Activated gamma-delta T cell (primary cell): ENCODE data around the gene OR1F1.
"Not testable (repeated sequence)": the region's sequence is repeated elsewhere in the genome, so short reads cannot be mapped to it uniquely, and the experiment has no call there.

ENCODE experiments used
- DNase-seq: peaks from one replicate; lab custom pipeline; 2025; lab: John Stamatoyannopoulos, UW

Gene OR1F1

DNA sequence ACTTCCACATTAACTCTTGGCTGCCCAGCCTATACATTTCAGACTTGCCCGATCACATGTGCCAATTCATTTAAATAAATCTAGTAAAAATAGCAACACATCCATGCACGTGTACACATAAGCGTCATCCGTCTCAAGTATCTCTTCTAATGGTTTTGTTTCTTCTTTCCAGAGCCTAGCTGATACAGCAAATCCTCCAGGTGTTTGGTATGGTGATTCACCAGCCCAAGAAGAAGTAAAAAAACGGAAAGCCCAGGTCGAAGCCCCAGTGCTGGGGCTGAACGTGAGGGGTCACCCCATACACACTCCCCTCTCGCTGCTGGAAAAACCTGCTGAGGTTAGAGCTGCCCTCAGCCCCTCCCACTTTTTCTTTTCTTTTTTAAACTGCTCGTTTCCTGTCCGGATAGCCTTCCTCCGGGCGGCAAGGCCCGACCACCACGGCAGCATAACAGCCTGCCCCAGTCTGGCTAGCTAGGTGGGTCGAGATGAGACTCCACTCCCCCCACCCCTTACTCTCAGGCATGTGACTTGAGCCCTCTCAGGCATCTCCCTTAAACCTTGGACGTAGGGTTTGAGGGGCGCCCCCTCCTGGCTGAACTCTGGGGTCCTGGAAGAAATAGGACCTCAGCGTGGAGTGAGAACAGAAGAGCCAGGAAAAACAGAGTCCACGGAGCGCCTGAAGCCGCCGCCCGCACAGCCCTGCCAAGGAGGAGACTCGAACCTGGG, 13.9 kb upstream of the OR1F1 start:
- DNase-seq, result no peak

- DNase-seq, result no peak
Measured at GRCh38 chr16:3174618-3175148, 13.3 kb upstream of the OR1F1 start.

DNA sequence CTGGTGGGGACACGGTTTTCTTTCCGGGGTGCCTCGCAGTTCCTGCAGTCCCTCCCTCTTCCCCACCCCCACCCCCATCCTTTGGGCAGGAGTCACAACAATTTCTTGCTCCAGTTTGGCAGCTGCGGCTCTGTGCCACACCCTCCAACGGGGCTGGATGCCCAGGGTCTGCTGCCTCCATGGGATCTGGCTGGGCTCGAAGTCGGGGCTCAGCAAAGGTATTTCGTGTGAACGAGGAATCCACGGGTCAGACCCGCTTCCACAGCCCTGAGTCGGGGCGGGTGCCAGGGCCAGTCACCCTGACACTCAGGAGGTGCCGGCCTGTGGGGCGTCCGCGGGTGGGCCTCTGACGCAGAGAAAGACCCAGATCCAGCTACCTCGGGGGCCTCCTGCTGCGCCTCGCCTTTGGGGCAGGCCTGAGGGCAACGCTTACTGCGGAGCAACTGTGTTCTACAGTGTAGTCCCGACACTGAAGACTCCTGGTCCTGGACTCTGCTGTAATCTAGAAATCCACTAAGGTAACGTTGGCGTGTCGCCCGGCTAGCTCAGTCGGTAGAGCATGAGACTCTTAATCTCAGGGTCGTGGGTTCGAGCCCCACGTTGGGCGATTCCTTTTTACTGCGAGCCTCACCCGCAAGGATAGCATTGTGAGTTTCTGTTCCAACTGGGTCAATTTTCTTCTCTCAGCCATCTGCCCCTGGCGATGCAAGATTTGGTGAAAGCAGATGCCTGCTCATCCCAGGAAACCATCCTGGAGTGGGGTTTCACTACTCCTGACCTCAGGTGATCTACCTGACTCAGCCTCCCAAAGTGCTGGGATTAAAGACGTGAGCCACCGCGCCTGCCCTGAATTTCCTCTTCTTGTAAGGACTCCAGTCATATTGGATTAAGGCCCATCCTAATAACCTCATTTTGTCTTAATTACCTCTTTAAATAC, 12.6 kb upstream of the OR1F1 start:
- no peak for DNase-seq

GRCh38 chr16:3179651-3180050, 8.4 kb upstream of the OR1F1 start:
- no peak for DNase-seq

DNA sequence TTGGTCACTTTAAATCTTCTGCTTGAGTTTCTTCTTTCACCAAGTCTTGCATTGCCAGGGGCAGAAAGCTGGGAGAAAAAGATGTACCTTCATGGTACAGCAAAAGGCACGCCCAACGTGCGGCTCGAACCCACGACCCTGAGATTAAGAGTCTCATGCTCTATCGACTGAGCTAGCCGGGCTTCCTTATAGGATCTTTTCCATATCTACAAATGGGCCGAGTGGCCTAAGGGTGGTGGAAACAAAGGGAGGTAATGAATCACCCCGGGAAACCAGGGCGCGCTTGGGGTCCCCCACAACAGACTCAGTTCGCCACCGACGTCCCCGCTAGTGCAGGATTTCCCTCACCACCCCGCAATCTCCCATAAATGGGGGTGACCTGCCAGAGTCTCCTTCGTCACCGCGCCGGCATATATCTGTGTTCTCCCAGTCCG, 7.5 kb upstream of the OR1F1 start:
- no peak for DNase-seq

DNA sequence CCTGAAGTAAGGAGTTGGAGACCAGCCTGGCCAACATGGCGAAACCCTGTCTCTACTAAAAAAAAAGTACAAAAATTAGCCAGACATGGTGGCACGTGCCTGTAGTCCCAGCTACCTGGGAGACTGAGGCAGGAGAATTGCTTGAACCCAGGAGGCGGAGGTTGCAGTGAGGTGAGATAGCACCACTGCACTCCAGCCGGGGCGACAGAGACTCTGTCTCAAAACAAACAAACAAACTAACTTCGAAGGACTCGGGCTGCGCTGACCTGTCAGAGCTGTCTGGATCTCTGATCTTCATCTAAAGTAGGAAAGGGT, 5.8 kb upstream of the OR1F1 start:
- not testable (repeated sequence) for DNase-seq

- no peak for DNase-seq
Measured at GRCh38 chr16:3182608-3183444, 5.2 kb upstream of the OR1F1 start.

GRCh38 chr16:3183445-3184139, 4.4 kb upstream of the OR1F1 start:
- DNase-seq, result no peak

DNA sequence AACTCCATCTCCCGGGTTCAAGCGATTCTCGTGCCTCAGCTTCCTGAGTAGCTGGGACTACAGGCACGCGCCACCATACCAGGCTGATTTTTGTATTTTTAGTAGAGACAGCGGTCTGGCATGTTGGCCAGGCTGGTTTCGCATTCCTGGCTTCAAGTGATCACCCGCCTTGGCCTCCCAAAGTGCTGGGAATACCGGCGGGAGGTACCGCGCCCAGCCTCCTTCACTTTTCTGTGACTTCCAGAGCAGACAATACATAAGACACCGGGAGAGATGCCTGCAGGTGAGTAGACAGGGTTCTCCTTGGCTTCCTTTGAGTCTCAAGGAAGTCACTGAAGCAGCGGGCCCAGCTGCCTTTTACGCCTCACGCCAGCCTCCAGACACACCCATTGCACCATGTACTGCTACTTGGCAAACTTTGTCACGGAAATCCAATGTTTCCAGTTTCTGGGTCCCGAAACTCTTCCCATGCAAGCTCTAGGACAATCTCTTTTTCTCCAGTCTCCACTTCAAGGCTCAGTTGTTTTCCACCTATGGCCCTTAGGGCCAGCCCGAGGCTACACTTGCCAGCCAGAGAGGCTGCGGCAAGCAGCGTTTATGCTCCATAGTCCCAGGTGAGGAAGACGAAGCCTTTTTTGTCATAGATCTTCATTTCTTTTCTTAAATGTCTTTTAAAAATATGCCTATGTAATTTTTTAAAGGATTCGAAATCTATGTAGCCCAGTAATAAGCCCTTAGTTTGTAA, 886 bp upstream of the OR1F1 start:
- no peak for DNase-seq

GRCh38 chr16:3188675-3188924, 596 bp downstream of the OR1F1 start:
- no peak for DNase-seq

DNA sequence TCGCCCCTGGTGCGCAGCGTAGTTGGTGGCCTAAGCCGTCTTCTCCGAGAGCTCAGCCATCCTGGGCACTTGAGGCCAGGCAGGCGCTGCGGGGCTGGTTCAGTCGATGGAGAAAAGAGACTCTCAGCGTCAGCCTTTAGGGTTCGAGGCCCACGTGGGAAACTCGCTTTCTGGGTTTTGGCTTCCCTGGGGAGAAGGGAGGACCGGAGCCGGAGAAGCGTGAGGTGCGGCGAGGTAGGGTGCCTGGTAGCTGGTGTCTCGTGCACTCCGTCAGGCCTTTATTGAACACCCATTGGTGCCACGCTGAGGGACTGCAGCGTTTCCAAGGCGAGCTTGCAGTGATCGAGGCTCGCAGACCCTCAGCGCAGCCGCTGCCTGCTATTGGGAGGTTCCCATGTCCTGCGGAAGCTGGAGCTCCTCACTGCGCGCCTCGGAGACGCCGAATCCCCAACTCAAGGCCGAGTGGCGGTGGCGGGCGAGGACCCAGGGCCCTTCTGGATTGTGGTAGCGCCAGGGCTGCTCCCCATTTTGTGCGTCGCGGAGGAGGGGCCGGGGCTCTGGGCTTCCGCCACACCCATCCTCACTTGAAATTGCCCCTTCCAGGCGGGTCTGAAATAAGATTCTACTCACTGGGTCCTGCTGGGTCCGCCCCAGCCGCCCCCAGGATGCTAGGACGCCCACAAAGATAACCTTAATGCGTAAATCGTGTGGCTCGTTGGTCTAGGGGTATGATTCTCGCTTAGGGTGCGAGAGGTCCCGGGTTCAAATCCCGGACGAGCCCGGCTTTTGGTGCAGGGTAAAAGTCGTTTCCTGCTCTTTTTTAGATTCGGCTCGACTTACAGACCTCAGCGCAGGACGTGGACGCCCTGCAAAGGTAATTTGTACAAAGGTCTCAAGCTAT, 1.2 kb downstream of the OR1F1 start:
- DNase-seq, result no peak

DNA sequence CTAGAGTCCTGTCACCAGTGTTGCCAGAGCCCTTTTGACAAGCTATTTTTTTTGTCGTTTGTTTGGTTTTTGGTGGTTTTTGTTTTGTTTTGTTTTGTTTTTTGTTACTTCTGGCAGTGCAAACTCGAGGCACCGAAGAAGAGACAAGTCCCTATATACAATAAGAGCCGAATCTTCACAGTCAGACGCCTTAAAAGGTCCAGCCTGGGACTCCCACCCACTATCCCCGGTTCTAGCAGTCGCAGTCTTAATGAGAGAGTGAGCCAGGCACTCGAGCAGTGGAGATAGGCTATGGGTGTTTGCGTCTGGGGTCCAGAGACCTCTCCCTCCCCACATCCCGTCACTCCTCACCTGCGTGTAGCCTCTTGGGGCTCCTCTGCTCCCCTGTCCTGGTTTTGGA, 1.9 kb downstream of the OR1F1 start:
- DNase-seq, result no peak

DNA sequence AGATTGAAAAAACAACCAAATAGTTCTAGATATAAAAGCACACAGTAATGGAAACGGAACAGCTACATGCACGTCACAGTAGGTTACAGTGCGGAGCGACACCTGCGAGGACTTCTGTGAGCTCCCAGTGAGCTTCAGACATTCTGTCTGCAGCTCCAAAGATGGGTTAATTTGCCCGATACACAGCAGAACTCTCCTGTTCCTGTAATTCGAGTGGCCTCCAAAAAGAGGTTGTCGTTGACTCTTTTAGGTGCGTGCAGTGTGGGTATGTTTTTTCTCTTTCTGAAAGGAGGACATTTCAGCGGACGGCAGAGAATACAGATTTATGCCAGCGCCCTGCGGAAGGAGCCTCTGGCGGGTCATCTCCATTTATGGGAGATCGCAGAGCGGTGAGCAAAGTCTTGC, 2.9 kb downstream of the OR1F1 start:
- no peak for DNase-seq

DNA sequence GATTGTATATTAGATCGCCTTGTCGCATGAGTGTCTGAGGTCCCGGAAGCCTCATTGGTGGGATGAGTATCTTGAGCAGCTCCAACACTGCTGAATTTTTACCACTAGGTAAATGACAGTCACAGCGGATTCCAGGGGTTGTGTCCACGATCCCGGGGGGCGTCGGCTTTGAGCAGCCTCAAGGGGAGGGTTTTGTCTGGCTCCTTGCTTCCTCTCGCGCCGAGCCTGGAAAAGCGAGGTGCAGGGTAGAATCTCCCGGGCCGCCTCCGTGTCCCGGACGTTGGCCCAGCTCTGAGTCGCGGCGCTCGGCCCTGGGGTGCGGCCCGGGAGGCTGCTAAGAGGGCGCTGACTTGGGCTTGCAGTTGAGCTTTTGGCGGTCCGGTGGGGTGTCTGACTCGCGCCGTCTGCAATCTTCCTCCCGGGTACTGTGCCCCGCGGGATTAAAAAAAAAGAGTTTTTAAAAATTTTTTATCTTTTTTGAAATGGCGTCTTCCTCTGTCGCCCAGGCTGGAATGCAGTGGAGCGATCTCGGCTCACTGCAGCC, 4.5 kb downstream of the OR1F1 start:
- no peak for DNase-seq

- no peak for DNase-seq
Measured at GRCh38 chr16:3193221-3194212, 5.5 kb downstream of the OR1F1 start.

GRCh38 chr16:3194792-3195191, 6.8 kb downstream of the OR1F1 start:
- DNase-seq, result no peak

DNA sequence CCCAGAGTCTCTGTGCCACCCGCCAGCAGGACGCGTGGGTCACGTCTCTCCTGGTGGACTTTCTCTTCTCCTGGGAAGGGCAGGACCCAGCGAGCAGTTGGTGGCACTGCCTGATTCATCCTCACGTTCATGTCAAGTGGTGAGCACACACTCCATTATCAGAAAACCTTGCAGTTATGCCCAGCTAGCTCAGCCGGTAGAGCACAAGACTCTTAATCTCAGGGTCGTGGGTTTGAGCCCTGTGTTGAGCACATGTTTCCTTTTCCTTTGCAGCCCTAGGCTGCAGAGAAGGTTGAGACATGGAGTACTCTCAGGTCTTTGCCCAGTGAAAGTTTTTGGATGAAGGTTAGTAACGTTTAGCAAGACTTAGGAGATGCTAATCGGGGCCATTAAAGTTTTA, 8.0 kb downstream of the OR1F1 start:
- DNase-seq, result no peak

- not testable (repeated sequence) for DNase-seq
Measured at GRCh38 chr16:3197694-3198333, 9.8 kb downstream of the OR1F1 start.
